ENCODE data around the gene ENO1.

GRCh38 chr1:8866173-8866791 is 12.2 kb downstream of the ENO1 start:
- TF ChIP-seq POLR2A (IDR thresholded peaks at IDR 0.05; ENCODE audit: low read depth, low read length), result no peak
- TF ChIP-seq CTCF (conservative IDR thresholded peaks at IDR 0.05; ENCODE audit: low read depth, low read length), result no peak
- TF ChIP-seq MAZ (IDR thresholded peaks at IDR 0.05; ENCODE audit: borderline replicate concordance, low read depth, low read length), result no peak
- TF ChIP-seq CEBPB (IDR thresholded peaks at IDR 0.05; ENCODE audit: low read depth, low read length), result no peak
- no peak for TF ChIP-seq FOS (IDR thresholded peaks at IDR 0.05; ENCODE audit: low read depth, low read length)
- no peak for TF ChIP-seq SMC3 (IDR thresholded peaks at IDR 0.05; ENCODE audit: low read depth, low read length)
- no peak for TF ChIP-seq MXI1 (IDR thresholded peaks at IDR 0.05; ENCODE audit: borderline replicate concordance, low read depth, low read length)
- no peak for TF ChIP-seq USF2 (IDR thresholded peaks at IDR 0.05; ENCODE audit: low read depth, low read length)
- no peak for TF ChIP-seq MAFK (IDR thresholded peaks at IDR 0.05; ENCODE audit: low read depth, low read length)
- TF ChIP-seq RCOR1 (IDR thresholded peaks at IDR 0.05; ENCODE audit: insufficient replicate concordance, low read length), result no peak
- no peak for TF ChIP-seq ELK1 (IDR thresholded peaks at IDR 0.05; ENCODE audit: borderline replicate concordance, low read depth, low read length)
- no peak for TF ChIP-seq BHLHE40 (IDR thresholded peaks at IDR 0.05; ENCODE audit: low read depth, low read length)
- TF ChIP-seq RFX5 (IDR thresholded peaks at IDR 0.05; ENCODE audit: low read depth, low read length), result no peak
